Activated naive CD8-positive, alpha-beta T cell (primary cell): Measurements from ENCODE around the gene OCIAD2.
"Not testable (repeated sequence)": the region's sequence is repeated elsewhere in the genome, so short reads cannot be mapped to it uniquely, and the experiment has no call there.

ENCODE experiments used
- H3K27ac Mint-ChIP-seq: one replicate; pipeline ENCODE4 v1.8.0; 2021; ENCODE audit warnings: mixed read lengths
- H3K27me3 Mint-ChIP-seq: one replicate; pipeline ENCODE4 v1.8.0; 2021; ENCODE audit warnings: mixed read lengths
- H3K36me3 Mint-ChIP-seq: one replicate; pipeline ENCODE4 v1.8.0; 2021; ENCODE audit warnings: mixed read lengths
- H3K4me1 Mint-ChIP-seq: one replicate; pipeline ENCODE4 v1.8.0; 2021; ENCODE audit warnings: low read depth, mixed read lengths
- H3K4me3 Mint-ChIP-seq: one replicate; pipeline ENCODE4 v1.8.0; 2021; ENCODE audit warnings: mild to moderate bottlenecking, mixed read lengths
- H3K9me3 Mint-ChIP-seq: one replicate; pipeline ENCODE4 v1.8.0; 2021; ENCODE audit warnings: low read depth, mixed read lengths

OCIAD2 gene

GRCh38 chr4:48923065-48923464 is 16.5 kb upstream of the OCIAD2 start:
- not testable (repeated sequence) for H3K27ac Mint-ChIP-seq

DNA sequence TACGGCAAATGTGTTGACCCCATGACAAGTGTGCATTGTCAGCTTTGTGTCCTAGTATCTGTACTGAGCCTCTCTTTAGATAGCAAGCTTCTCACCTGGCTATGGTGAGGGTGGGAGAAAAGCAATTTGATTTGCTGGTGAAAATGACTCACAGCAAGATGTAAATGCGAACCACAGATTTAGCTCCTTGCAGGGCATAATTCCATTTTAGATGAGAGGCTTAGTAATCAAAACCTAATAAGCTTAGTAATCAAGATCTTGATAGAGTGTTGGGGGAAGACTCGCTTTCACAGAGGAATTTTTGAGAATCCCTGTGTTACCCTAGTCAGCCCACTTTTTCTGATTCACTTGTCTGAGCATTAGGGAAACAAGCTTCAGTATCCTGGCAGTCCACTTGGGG is 7.7 kb upstream of the OCIAD2 start:
- H3K27ac Mint-ChIP-seq, result no peak overlapping the region
- H3K27me3 Mint-ChIP-seq, result no peaks in the 10 kb centered on the region
- H3K36me3 Mint-ChIP-seq, result no peaks in the 10 kb centered on the region
- peaks cover 8% of the 10 kb centered on the region for H3K4me1 Mint-ChIP-seq
- no peak overlapping the region for H3K4me3 Mint-ChIP-seq
- no peaks in the 10 kb centered on the region for H3K9me3 Mint-ChIP-seq

More at GRCh38 chr4:48923065-48923464, 16.5 kb upstream of the OCIAD2 start:
- H3K36me3 Mint-ChIP-seq, H3K9me3 Mint-ChIP-seq, H3K4me3 Mint-ChIP-seq, H3K27me3 Mint-ChIP-seq, H3K4me1 Mint-ChIP-seq: not testable (repeated sequence)

- H3K4me3 Mint-ChIP-seq, result no peak overlapping the region
- no peaks in the 10 kb centered on the region for H3K36me3 Mint-ChIP-seq
- no peaks in the 10 kb centered on the region for H3K9me3 Mint-ChIP-seq
- H3K27me3 Mint-ChIP-seq, result no peaks in the 10 kb centered on the region
- H3K4me1 Mint-ChIP-seq, result peaks cover 12% of the 10 kb centered on the region
- no peak overlapping the region for H3K27ac Mint-ChIP-seq
Measured at GRCh38 chr4:48913346-48913745, 6.8 kb upstream of the OCIAD2 start.

- no peaks in the 10 kb centered on the region for H3K9me3 Mint-ChIP-seq
Measured at GRCh38 chr4:48912349-48912748, 5.8 kb upstream of the OCIAD2 start.

DNA sequence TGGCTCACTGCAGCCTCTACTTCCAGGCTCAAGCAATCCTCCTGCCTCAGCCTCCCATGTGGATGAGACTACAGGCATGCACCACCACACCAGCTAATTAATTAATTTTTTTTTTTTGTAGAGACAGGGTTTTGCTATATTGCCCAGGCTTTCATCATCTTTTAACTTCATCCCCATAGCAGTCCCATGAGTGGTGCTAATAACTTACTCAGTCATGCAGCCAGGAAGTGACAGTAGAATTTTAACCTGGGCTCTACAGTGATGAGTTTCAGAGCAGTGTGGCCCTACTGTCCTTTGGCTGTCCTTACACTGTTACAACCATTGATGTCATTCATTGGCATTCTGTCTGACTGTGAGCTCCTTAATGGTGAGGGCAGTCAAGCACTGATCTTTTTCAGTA is 3.9 kb upstream of the OCIAD2 start:
- Mint-ChIP-seq H3K36me3 (no peaks in the 10 kb centered on the region), H3K4me3 (no peak overlapping the region), H3K27ac (no peak overlapping the region), H3K9me3 (no peaks in the 10 kb centered on the region), H3K27me3 (no peaks in the 10 kb centered on the region), H3K4me1 (peaks cover 24% of the 10 kb centered on the region)

More at GRCh38 chr4:48912349-48912748, 5.8 kb upstream of the OCIAD2 start:
- Mint-ChIP-seq H3K27ac (no peak overlapping the region), H3K36me3 (no peaks in the 10 kb centered on the region), H3K4me1 (peaks cover 14% of the 10 kb centered on the region), H3K27me3 (no peaks in the 10 kb centered on the region), H3K4me3 (no peak overlapping the region)

- Mint-ChIP-seq H3K9me3 (no peaks in the 10 kb centered on the region), H3K4me1 (peaks cover 32% of the 10 kb centered on the region), H3K27me3 (no peaks in the 10 kb centered on the region), H3K27ac (no peak overlapping the region), H3K36me3 (peaks cover 2% of the 10 kb centered on the region), H3K4me3 (no peak overlapping the region)
Measured at GRCh38 chr4:48909697-48910096, 3.1 kb upstream of the OCIAD2 start.

DNA sequence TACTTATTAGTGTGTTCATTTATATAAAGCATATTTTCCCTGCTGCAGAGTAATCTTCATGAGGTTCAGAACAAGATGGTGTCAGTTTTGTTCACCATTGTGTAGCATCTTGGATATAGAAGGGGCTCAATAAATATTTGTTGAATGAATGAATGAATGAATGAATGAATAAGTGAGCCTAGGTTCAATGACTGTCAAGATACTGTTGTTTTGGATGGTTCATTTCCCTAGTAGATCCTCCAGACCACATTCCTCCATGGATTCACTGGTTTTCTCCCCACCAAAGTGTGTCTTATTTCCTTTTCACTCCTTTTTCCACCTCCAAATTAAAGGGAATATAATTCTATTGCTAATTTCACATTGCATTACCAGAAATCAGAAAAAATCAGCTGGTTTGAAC is 2.1 kb upstream of the OCIAD2 start:
- Mint-ChIP-seq H3K27me3 (no peaks in the 10 kb centered on the region), H3K36me3 (peaks cover 6% of the 10 kb centered on the region), H3K9me3 (no peaks in the 10 kb centered on the region), H3K27ac (peak overlapping the region; percentile 13), H3K4me3 (no peak overlapping the region), H3K4me1 (peaks cover 38% of the 10 kb centered on the region)

GRCh38 chr4:48907706-48908477 is 1.3 kb upstream of the OCIAD2 start:
- H3K36me3 Mint-ChIP-seq, result peaks cover 9% of the 10 kb centered on the region
- H3K4me1 Mint-ChIP-seq, result peaks cover 44% of the 10 kb centered on the region
- no peaks in the 10 kb centered on the region for H3K9me3 Mint-ChIP-seq
- peak overlapping the region; percentile 34 for H3K4me3 Mint-ChIP-seq
- H3K27ac Mint-ChIP-seq, result peak overlapping the region; percentile 13
- H3K27me3 Mint-ChIP-seq, result no peaks in the 10 kb centered on the region

DNA sequence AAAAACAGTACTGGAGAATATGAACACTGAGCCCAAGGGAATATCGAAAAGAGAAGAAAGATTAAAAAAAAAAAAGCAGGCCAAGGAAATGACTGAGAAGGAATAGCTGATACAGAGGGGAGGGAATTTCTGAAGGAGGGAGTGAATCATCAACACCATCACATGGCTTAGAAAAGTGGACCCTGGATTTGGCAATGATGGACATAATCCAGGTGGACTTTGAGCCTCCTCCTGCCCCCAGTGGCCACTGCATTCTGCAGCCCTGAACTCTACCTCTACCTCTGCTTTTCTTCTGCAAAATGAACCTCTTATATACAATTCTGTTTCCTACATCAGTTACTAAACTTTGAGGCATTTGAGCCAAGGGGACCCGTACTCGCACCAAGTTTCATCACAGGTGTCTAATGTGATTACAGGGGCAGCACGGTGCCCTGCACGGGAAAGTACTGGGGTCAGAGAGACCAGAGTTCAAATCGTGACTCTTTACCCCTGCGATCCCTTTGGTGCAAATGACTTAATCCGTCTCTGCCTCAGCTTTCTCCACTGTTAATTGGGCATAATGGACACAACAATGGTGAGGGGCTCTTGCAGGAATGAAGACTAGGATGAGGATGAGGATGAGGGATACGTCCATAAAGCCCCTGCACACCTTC is 1.1 kb downstream of the OCIAD2 start:
- Mint-ChIP-seq H3K4me1 (peaks cover 58% of the 10 kb centered on the region), H3K4me3 (peak overlapping the region; percentile 92), H3K27me3 (no peaks in the 10 kb centered on the region), H3K9me3 (no peaks in the 10 kb centered on the region), H3K36me3 (peaks cover 13% of the 10 kb centered on the region), H3K27ac (peak overlapping the region; percentile 80)

GRCh38 chr4:48904541-48905142 is 1.9 kb downstream of the OCIAD2 start:
- Mint-ChIP-seq H3K27me3 (no peaks in the 10 kb centered on the region), H3K27ac (peak overlapping the region; percentile 80), H3K36me3 (peaks cover 14% of the 10 kb centered on the region), H3K4me1 (peaks cover 62% of the 10 kb centered on the region), H3K9me3 (no peaks in the 10 kb centered on the region), H3K4me3 (peak overlapping the region; percentile 92)

DNA sequence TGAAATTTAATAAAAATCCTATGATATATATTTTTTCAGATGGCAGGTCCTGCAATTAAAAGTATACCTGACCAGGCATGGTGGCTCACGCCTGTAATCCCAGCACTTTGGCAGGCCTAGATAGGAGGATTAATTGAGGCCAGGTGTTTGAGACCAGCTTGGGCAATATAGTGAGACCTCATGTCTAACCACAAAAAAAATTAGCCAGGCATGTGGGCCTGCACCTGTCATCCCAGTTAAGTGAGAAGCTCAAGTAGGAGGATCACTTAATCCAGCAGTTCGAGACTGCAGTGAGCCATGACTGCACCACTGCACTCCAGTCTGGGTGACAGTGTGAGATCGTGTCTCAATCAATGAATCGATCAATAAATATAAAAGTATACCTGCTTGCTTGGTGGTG is 2.5 kb downstream of the OCIAD2 start:
- H3K27me3 Mint-ChIP-seq, result no peaks in the 10 kb centered on the region
- peaks cover 20% of the 10 kb centered on the region for H3K36me3 Mint-ChIP-seq
- H3K9me3 Mint-ChIP-seq, result no peaks in the 10 kb centered on the region
- peak overlapping the region; percentile 80 for H3K27ac Mint-ChIP-seq
- peak overlapping the region; percentile 92 for H3K4me3 Mint-ChIP-seq
- H3K4me1 Mint-ChIP-seq, result peaks cover 65% of the 10 kb centered on the region

GRCh38 chr4:48902266-48902665 is 4.3 kb downstream of the OCIAD2 start:
- Mint-ChIP-seq H3K27ac (no peak overlapping the region), H3K36me3 (peaks cover 28% of the 10 kb centered on the region), H3K27me3 (no peaks in the 10 kb centered on the region), H3K4me1 (peaks cover 68% of the 10 kb centered on the region), H3K4me3 (no peak overlapping the region), H3K9me3 (no peaks in the 10 kb centered on the region)

DNA sequence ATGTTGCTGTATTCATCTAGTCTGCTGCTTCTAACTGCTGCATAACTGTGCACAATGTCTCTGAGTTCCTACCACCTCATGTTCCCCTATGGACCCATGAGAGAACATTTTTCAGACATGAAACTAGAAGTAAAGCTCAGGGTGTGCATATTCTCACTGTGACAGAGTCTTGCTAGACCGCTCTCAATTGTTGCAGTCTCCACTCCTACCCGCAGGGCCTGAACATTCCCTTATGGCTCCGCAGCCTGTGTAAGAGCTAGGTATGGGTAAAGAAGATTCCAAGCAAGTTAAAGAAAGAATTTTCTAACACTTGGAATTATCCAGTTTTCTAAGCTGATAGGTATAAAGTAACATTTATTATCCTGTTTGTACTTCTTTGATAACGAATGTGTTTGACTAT is 5.4 kb downstream of the OCIAD2 start:
- H3K4me3 Mint-ChIP-seq, result no peak overlapping the region
- H3K9me3 Mint-ChIP-seq, result no peaks in the 10 kb centered on the region
- no peaks in the 10 kb centered on the region for H3K27me3 Mint-ChIP-seq
- H3K27ac Mint-ChIP-seq, result peak overlapping the region; percentile 12
- peaks cover 64% of the 10 kb centered on the region for H3K4me1 Mint-ChIP-seq
- peaks cover 34% of the 10 kb centered on the region for H3K36me3 Mint-ChIP-seq

DNA sequence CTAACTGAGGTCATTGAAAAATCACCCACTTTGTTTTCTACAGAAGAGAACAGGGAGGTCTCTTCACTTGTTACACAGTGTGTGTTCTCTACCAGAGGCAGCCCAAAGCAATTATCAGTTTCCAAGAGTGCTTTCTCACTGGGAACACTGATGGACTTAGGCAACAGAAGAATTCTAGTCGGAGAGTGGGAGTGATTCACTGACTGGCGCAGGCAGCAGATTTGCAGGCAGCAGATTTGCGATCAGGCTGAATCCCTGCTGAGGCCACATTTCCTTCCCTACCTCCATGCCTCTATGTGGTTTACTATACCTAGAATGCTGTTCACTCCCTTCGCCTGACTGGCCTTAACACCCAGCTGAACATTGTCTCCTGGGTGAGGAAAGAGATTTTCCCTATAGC is 6.6 kb downstream of the OCIAD2 start:
- Mint-ChIP-seq H3K4me3 (peak overlapping the region; percentile 24), H3K9me3 (no peaks in the 10 kb centered on the region), H3K4me1 (peaks cover 54% of the 10 kb centered on the region), H3K27me3 (no peaks in the 10 kb centered on the region), H3K36me3 (peaks cover 38% of the 10 kb centered on the region), H3K27ac (peak overlapping the region; percentile 82)

- Mint-ChIP-seq H3K4me3 (peak overlapping the region; percentile 24), H3K36me3 (peaks cover 36% of the 10 kb centered on the region), H3K4me1 (peaks cover 51% of the 10 kb centered on the region), H3K27ac (peak overlapping the region; percentile 82), H3K27me3 (no peaks in the 10 kb centered on the region), H3K9me3 (no peaks in the 10 kb centered on the region)
Measured at GRCh38 chr4:48899432-48899749, 7.2 kb downstream of the OCIAD2 start.
